GM23338 (cell line): ENCODE results near the gene B3GALT5. TPM values are rescaled to one million over a fixed set of nuclear protein-coding genes. Genes with fewer than 3 reads are reported as not detected.
A peak's percentile ranks its signal among the peaks of the same experiment; 100 is the strongest.

ENCODE experiments used
- ATAC-seq: fragments of 200-7000 bp; cut with Tn5 transposase; 3 replicates; pipeline ENCODE4 v1.9.1; 2020
- DNase-seq: peaks from one replicate; pipeline ENCODE4 v3.0.0-alpha.2; 2015; ENCODE audit warnings: low spot score
- H2AFZ ChIP-seq: fragments of 200-600 bp; sonication (generic); 2 replicates; pipeline ENCODE4 v1.8.0; 2016; ENCODE audit warnings: antibody characterized with exemption, mild to moderate bottlenecking, moderate library complexity
- H3F3A ChIP-seq: fragments of 200-600 bp; sonication (generic); replicated peaks from 2 replicates; pipeline ENCODE4 v1.8.0; 2017; ENCODE audit warnings: antibody characterized with exemption, mixed run types, low read depth
- H3K27ac ChIP-seq: fragments of 200-600 bp; sonication (generic); 2 replicates; pipeline ENCODE4 v1.6.1; 2016; ENCODE audit warnings: low read depth
- H3K27me3 ChIP-seq: fragments of 200-600 bp; sonication (generic); 2 replicates; pipeline ENCODE4 v1.8.0; 2016; ENCODE audit warnings: mild to moderate bottlenecking, mixed run types, moderate library complexity; ENCODE audit not compliant: insufficient read depth
- H3K36me3 ChIP-seq: fragments of 200-600 bp; sonication (generic); 2 replicates; pipeline ENCODE4 v1.8.0; 2016; ENCODE audit warnings: mild to moderate bottlenecking; ENCODE audit not compliant: insufficient read depth
- H3K4me1 ChIP-seq: fragments of 200-600 bp; sonication (generic); 2 replicates; pipeline ENCODE4 v1.8.0; 2016; ENCODE audit warnings: mild to moderate bottlenecking, moderate library complexity; ENCODE audit not compliant: insufficient read depth
- H3K4me2 ChIP-seq: fragments of 200-600 bp; sonication (generic); 2 replicates; pipeline ENCODE4 v1.7.1; 2017; ENCODE audit warnings: mixed run types
- H3K4me3 ChIP-seq: fragments of 200-600 bp; sonication (generic); 2 replicates; pipeline ENCODE4 v1.6.1; 2016; ENCODE audit warnings: mixed run types
- H3K79me2 ChIP-seq: fragments of 200-600 bp; sonication (generic); replicated peaks from 2 replicates; pipeline ENCODE4 v1.8.0; 2017; ENCODE audit warnings: mild to moderate bottlenecking; ENCODE audit not compliant: insufficient read depth
- H3K9me2 ChIP-seq: fragments of 200-600 bp; sonication (generic); 2 replicates; pipeline ENCODE4 v1.8.0; 2017; ENCODE audit not compliant: insufficient read depth
- H4K20me1 ChIP-seq: fragments of 200-600 bp; sonication (generic); replicated peaks from 2 replicates; pipeline ENCODE4 v1.8.0; 2017; ENCODE audit warnings: mild to moderate bottlenecking; ENCODE audit not compliant: insufficient read depth
- H3K27ac Mint-ChIP-seq: 2 replicates; pipeline ENCODE4 v1.8.0; 2020; ENCODE audit warnings: inconsistent platforms, mild to moderate bottlenecking, moderate library complexity, mixed read lengths
- H3K27me3 Mint-ChIP-seq: 3 replicates; pipeline ENCODE4 v1.8.0; 2022; ENCODE audit warnings: low read depth, mild to moderate bottlenecking, moderate library complexity, mixed read lengths, inconsistent platforms; ENCODE audit not compliant: insufficient read depth, poor library complexity
- H3K36me3 Mint-ChIP-seq: 3 replicates; pipeline ENCODE4 v1.8.0; 2021; ENCODE audit warnings: low read depth, mild to moderate bottlenecking, inconsistent platforms, moderate library complexity, mixed read lengths
- H3K4me1 Mint-ChIP-seq: 3 replicates; pipeline ENCODE4 v1.8.0; 2020; ENCODE audit warnings: mild to moderate bottlenecking, inconsistent platforms, mixed read lengths
- H3K4me3 Mint-ChIP-seq: 3 replicates; pipeline ENCODE4 v1.8.0; 2021; ENCODE audit warnings: moderate library complexity, mild to moderate bottlenecking, inconsistent platforms, mixed read lengths
- H3K9me3 Mint-ChIP-seq: 3 replicates; pipeline ENCODE4 v1.8.0; 2020; ENCODE audit warnings: moderate library complexity, mild to moderate bottlenecking, inconsistent platforms, mixed read lengths
- EZH2 ChIP-seq: fragments of 200-600 bp; sonication (generic); IDR thresholded peaks from one replicate; pipeline ENCODE4 v1.8.0; 2017; ENCODE audit warnings: antibody characterized with exemption, mild to moderate bottlenecking, low read depth; ENCODE audit not compliant: unreplicated experiment
- JUNB ChIP-seq: IDR thresholded peaks from one replicate; pipeline ENCODE4 v1.6.1; 2016; ENCODE audit warnings: antibody characterized with exemption; ENCODE audit not compliant: unreplicated experiment
- REST ChIP-seq: IDR thresholded peaks from one replicate; pipeline ENCODE4 v1.6.1; 2018; ENCODE audit warnings: antibody characterized with exemption; ENCODE audit not compliant: unreplicated experiment
- ZNF114 ChIP-seq: fragments of 250-450 bp; sonication (Bioruptor Pico); IDR thresholded peaks from 2 replicates; pipeline ENCODE4 v1.5.0; 2020; ENCODE audit warnings: mild to moderate bottlenecking, moderate library complexity
- ZNF462 ChIP-seq: fragments of 250-450 bp; sonication (Bioruptor Pico); IDR thresholded peaks from 2 replicates; pipeline ENCODE4 v1.5.0; 2020; ENCODE audit warnings: mild to moderate bottlenecking, moderate library complexity
- polyA plus RNA-seq: library from polyadenylated mRNA; unstranded; fragments of >200 nt; fragmentation: Nextera tagmentation; extraction: Ambion mirVana; gene quantifications from 2 replicates; pipeline ENCODE4 v1.2.1, GENCODE V29; 2016
- total RNA-seq: library from RNA; depleted of rRNA; stranded (reverse); fragments of >200 nt; shearing (Covaris generic); gene quantifications from 2 replicates; pipeline ENCODE4 v1.2.3, GENCODE V29; 2014

B3GALT5 gene
- total and polyA plus RNA-seq, 2 experiments from 2014 or later: 6.2 to 37.5 TPM

GRCh38 chr21:39654951-39655350 is 42.2 kb downstream of the B3GALT5 start:
- no peak for ATAC-seq
- Histone ChIP-seq H4K20me1 (peaks cover 3% of the 10 kb centered on the region), H3K4me1 (peaks cover 7% of the 10 kb centered on the region; the same call in 1 of the 2 replicates), H3K79me2 (peaks cover 26% of the 10 kb centered on the region), H3K4me2 (no peak overlapping the region), H3K27me3 (no peaks in the 10 kb centered on the region), H3K9me2 (no peaks in the 10 kb centered on the region), H3K27ac (0 out of 2 replicates have a peak overlapping the region, but pooled peaks have one; percentile 69), H3K4me3 (no peak overlapping the region), H3K36me3 (peaks cover 12% of the 10 kb centered on the region), H2AFZ (no peak overlapping the region), H3F3A (no peaks in the 10 kb centered on the region; the same call in 1 of the 2 replicates)
- Mint-ChIP-seq H3K36me3 (peaks cover 81% of the 10 kb centered on the region), H3K4me1 (peaks cover 14% of the 10 kb centered on the region), H3K4me3 (no peak overlapping the region), H3K27me3 (no peaks in the 10 kb centered on the region), H3K27ac (peak overlapping the region; percentile 82), H3K9me3 (no peaks in the 10 kb centered on the region)
- no peak for TF ChIP-seq ZNF114
- no peak for TF ChIP-seq EZH2
- TF ChIP-seq REST: no peak
- TF ChIP-seq ZNF462 (CRISPR knock-in tag): no peak
- TF ChIP-seq JUNB: no peak
- DNase-seq: no peak
